Spleen (tissue), 11 donors: Measurements from ENCODE around the gene CCDC86. TPM values are rescaled to one million over a fixed set of nuclear protein-coding genes. Genes with fewer than 3 reads are reported as not detected.

ENCODE experiments used
- DNase-seq: peaks from one replicate; pipeline ENCODE4 v3.0.0-alpha.2; 2020
- H3K27ac ChIP-seq, 8 donors: fragments of 200-600 bp; sonication (generic) in 7 of 8; 1 replicate in 4 of 8; 2 replicates in 4 of 8; pipeline versions ENCODE4 v1.5.0 to v1.8.0; 2016 to 2021; ENCODE audit warnings: inconsistent platforms in 4 of 8, mild to moderate bottlenecking in 4 of 8, moderate library complexity in 1 of 8
- H3K27me3 ChIP-seq, 7 donors: fragments of 200-600 bp; sonication (generic) in 6 of 7; replicated peaks in 1 of 7; 1 replicate in 4 of 7; 2 replicates in 3 of 7; pipeline versions ENCODE4 v1.5.0 to v1.8.0; 2016 to 2021; ENCODE audit warnings: inconsistent platforms in 3 of 7, mild to moderate bottlenecking in 1 of 7
- H3K36me3 ChIP-seq, 6 donors: fragments of 200-600 bp; sonication (generic) in 5 of 6; 1 replicate in 4 of 6; 2 replicates in 2 of 6; pipeline versions ENCODE4 v1.5.0 to v1.8.0; 2016 to 2021; ENCODE audit warnings: inconsistent platforms in 2 of 6
- H3K4me1 ChIP-seq, 6 donors: fragments of 200-600 bp; sonication (generic) in 5 of 6; 1 replicate in 3 of 6; 2 replicates in 3 of 6; pipeline versions ENCODE4 v1.5.0 to v1.8.0; 2016 to 2021; ENCODE audit warnings: inconsistent platforms in 3 of 6
- H3K4me3 ChIP-seq, 8 donors: fragments of 200-600 bp; sonication (generic) in 7 of 8; 1 replicate in 4 of 8; 2 replicates in 4 of 8; pipeline versions ENCODE4 v1.5.0 to v1.8.0; 2016 to 2021; ENCODE audit warnings: inconsistent platforms in 4 of 8, mild to moderate bottlenecking in 4 of 8, moderate library complexity in 2 of 8
- H3K9me3 ChIP-seq, 8 donors: fragments of 200-600 bp; sonication (generic) in 7 of 8; 1 replicate in 4 of 8; 2 replicates in 4 of 8; pipeline versions ENCODE4 v1.5.0 to v1.8.0; 2016 to 2021; ENCODE audit warnings: inconsistent platforms in 4 of 8
- POLR2A ChIP-seq, 3 donors: fragments of 450-650 bp; IDR thresholded peaks; one replicate each; pipeline ENCODE4 v1.5.1; 2017; ENCODE audit warnings: antibody characterized with exemption in 3 of 3, mild to moderate bottlenecking in 1 of 3
- POLR2AphosphoS5 ChIP-seq, 3 donors: sonication (generic); formaldehyde crosslinking; IDR thresholded peaks; one replicate each; pipeline ENCODE4 v1.5.1; 2017; ENCODE audit warnings: antibody characterized with exemption in 3 of 3
- WGBS, 5 donors: extraction: QIAGEN DNeasy Blood & Tissue Kit in 3 of 5; methylation state at CpG; one replicate each; pipeline versions ENCODE4 v1.1.5 to v1.1.7; 2013 to 2018; 5-methylcytosine and 5-hydroxymethylcytosine counted together
- intact Hi-C: fragments of 100-400 bp; cut with DNase I; formaldehyde crosslinking; loops from one replicate; pipeline ENCODE4 v1.15.0; 2023; ENCODE audit warnings: low total_unique reads
- polyA plus RNA-seq, 3 donors: library from polyadenylated mRNA; stranded (reverse); fragments of 200-250 nt; gene quantifications; one replicate each; pipeline ENCODE4 v1.2.1, GENCODE V29; 2013
- total RNA-seq, 7 donors: library from RNA; depleted of rRNA in 3 of 7; stranded (reverse); fragments of >200 nt in 3 of 7; fragmentation: NEBNext Ultra II Directional in 4 of 7; extraction: Animal tissue kit (Norgen Biotek cat#: 25700) in 4 of 7; gene quantifications; one replicate each; pipeline versions ENCODE4 v1.1.0 to v1.2.1, GENCODE V29; 2016 to 2021
- TF ChIP-seq, protein P1 (sequence below), 11 experiments: fragments of 200-600 bp in 7 of 11; fragments of 450-650 bp in 4 of 11; sonication (generic) in 4 of 11; IDR thresholded peaks in 8 of 11; conservative IDR thresholded peaks in 3 of 11; 1 replicate in 7 of 11; 2 replicates in 4 of 11; pipeline versions ENCODE4 v1.4.0 to v1.8.0; 2016 to 2021; ENCODE audit warnings: antibody characterized with exemption in 11 of 11, inconsistent platforms in 4 of 11, mild to moderate bottlenecking in 1 of 11
- donor health status: healthy with polysubstance abuse.
- donor health status: DM: no; HTN: no; CAD: no; lungs with moderate emphysema.
- donor health status: DM: no; HTN: no; CAD: no.
- donor health status: Bipolar disorder and iron deficiency.
- donor health status: healthy.
- donor health status: DM: no; HTN: no; CAD: no.
- donor health status: DM: yes; HTN: yes; CAD: no.

Gene CCDC86
- total and polyA plus RNA-seq, 10 donors, result 7.6 to 21.6 (median 12.3) TPM

DNA sequence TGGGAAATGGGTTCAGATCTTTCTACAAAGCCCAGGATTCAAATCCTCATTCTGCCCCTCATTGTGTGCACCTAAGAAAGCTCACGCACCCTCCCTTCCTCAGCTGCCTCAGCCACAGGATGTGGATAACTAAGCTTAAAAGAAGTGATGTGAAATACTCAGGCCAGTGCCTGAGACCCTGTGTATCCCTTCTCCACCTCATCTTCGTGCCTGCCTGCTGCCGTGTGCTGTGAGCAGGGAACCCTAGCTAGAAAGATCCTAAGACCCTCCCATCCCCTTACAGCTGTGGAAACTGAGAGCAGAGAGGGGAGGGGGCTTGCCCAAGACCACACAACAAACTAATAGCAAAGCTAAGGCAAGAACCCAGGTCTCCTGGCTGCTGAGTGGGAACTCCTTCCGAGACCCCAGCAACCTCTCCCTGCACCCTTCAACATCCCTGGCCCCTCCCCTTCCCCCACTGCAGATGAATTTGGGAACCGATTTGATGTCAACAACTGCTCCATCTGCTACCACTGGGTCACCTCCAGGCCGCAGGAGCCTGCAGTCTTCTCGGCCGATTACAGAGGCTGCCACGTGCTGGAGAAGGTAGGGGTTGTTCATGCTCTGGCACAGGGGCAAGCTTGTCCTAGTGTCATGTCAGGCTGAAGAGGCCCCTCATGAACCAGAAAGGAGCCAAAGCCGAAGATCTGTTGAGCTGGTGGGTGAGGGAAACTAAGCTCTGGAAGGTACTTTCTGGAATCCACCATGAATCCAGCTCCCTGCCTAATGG is 27.0 kb downstream of the CCDC86 start:
- Histone ChIP-seq H3K27me3 (peaks cover 0 to 11% (median 0%) of the 10 kb centered on the region in 7 donors), H3K36me3 (no peaks in the 10 kb centered on the region), H3K27ac (no peak overlapping the region), H3K4me1 (peaks cover 0 to 30% (median 8%) of the 10 kb centered on the region in 6 donors), H3K9me3 (no peaks in the 10 kb centered on the region), H3K4me3 (no peak overlapping the region)
- TF ChIP-seq POLR2AphosphoS5 (IDR thresholded peaks at IDR 0.05) (no peak), POLR2A (IDR thresholded peaks at IDR 0.05) (no peak)
- TF ChIP-seq, protein P1, sequence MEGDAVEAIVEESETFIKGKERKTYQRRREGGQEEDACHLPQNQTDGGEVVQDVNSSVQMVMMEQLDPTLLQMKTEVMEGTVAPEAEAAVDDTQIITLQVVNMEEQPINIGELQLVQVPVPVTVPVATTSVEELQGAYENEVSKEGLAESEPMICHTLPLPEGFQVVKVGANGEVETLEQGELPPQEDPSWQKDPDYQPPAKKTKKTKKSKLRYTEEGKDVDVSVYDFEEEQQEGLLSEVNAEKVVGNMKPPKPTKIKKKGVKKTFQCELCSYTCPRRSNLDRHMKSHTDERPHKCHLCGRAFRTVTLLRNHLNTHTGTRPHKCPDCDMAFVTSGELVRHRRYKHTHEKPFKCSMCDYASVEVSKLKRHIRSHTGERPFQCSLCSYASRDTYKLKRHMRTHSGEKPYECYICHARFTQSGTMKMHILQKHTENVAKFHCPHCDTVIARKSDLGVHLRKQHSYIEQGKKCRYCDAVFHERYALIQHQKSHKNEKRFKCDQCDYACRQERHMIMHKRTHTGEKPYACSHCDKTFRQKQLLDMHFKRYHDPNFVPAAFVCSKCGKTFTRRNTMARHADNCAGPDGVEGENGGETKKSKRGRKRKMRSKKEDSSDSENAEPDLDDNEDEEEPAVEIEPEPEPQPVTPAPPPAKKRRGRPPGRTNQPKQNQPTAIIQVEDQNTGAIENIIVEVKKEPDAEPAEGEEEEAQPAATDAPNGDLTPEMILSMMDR (IDR thresholded peaks at IDR 0.05 in 8 of 11, conservative IDR thresholded peaks at IDR 0.05 in 3 of 11), result no peak
- 81 to 89% (median 84%) methylated on average over 9 to 10 of the region's 10 CpGs for WGBS, 5 donors
- intact Hi-C loops, result no loop called here
- DNase-seq, result peak; percentile 63

DNA sequence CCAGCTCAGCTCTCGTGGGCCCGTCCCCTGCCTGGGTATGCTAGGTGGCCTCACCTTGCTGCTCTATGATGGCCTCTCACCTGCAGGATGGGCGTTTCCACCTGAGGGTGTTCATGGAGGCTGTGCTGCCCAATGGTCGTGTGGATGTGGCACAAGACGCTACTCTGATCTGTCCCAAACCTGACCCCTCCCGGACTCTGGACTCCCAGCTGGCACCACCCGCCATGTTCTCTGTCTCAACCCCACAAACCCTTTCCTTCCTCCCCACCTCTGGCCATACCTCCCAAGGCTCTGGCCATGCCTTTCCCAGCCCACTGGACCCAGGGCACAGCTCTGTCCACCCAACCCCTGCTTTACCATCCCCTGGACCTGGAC is 27.5 kb downstream of the CCDC86 start:
- Histone ChIP-seq H3K9me3 (no peaks in the 10 kb centered on the region), H3K36me3 (peaks cover 0 to 2% (median 0%) of the 10 kb centered on the region in 6 donors), H3K27ac (no peak overlapping the region), H3K4me1 (peaks cover 0 to 30% (median 8%) of the 10 kb centered on the region in 6 donors), H3K4me3 (no peak overlapping the region), H3K27me3 (peaks cover 0 to 11% (median 0%) of the 10 kb centered on the region in 7 donors)
- TF ChIP-seq POLR2AphosphoS5 (IDR thresholded peaks at IDR 0.05), result no peak
- no peak for TF ChIP-seq POLR2A (IDR thresholded peaks at IDR 0.05)
- TF ChIP-seq, protein P1 (IDR thresholded peaks at IDR 0.05 in 8 of 11, conservative IDR thresholded peaks at IDR 0.05 in 3 of 11), result no peak
- intact Hi-C loops, result no loop called here
- WGBS, 5 donors, result 86 to 98% (median 92%) methylated on average over 7 of the region's 7 CpGs
- DNase-seq, result peak; percentile 47

DNA sequence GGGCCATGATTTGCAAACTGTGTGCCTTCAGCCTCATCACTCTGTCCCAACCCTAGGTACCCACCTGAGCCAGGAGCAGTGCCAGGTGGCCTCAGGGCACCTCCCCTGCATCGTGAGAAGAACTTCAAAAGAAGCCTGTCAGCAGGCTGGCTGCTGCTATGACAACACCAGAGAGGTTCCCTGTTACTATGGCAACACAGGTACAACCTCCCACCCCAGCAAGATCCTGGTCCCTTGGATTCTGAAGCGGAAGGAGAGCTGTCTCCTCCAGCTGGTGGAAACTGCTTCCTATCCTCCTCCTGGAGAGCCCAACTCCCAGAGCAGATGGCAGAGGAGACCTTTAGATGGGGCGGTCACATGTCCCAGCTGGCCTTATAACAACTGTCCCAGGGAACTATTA is 28.4 kb downstream of the CCDC86 start:
- DNase-seq, result peak; percentile 47
- intact Hi-C loops, result no loop called here
- H3K4me1 ChIP-seq, result peaks cover 0 to 30% (median 8%) of the 10 kb centered on the region in 6 donors

More for the DNA sequence above, 28.4 kb downstream of the CCDC86 start:
- TF ChIP-seq, protein P1 (IDR thresholded peaks at IDR 0.05 in 8 of 11, conservative IDR thresholded peaks at IDR 0.05 in 3 of 11), result no peak
- TF ChIP-seq POLR2AphosphoS5 (IDR thresholded peaks at IDR 0.05) (no peak), POLR2A (IDR thresholded peaks at IDR 0.05) (no peak)
- WGBS, 5 donors, result 77 to 88% (median 82%) methylated on average over 3 of the region's 3 CpGs
- Histone ChIP-seq H3K27ac (no peak overlapping the region), H3K4me3 (no peak overlapping the region), H3K27me3 (peaks cover 0 to 11% (median 0%) of the 10 kb centered on the region in 7 donors), H3K9me3 (no peaks in the 10 kb centered on the region), H3K36me3 (peaks cover 0 to 10% (median 0%) of the 10 kb centered on the region in 6 donors)
